Activated gamma-delta T cell (primary cell): ENCODE data around the gene TOM1L2.
"Not testable (repeated sequence)": the region's sequence is repeated elsewhere in the genome, so short reads cannot be mapped to it uniquely, and the experiment has no call there.

Experiments used
- DNase-seq: peaks from one replicate; lab custom pipeline; 2025; lab: John Stamatoyannopoulos, UW

Gene TOM1L2

GRCh38 chr17:17943281-17943984 lies 28.8 kb downstream of the TOM1L2 start:
- DNase-seq, result no peak

DNA sequence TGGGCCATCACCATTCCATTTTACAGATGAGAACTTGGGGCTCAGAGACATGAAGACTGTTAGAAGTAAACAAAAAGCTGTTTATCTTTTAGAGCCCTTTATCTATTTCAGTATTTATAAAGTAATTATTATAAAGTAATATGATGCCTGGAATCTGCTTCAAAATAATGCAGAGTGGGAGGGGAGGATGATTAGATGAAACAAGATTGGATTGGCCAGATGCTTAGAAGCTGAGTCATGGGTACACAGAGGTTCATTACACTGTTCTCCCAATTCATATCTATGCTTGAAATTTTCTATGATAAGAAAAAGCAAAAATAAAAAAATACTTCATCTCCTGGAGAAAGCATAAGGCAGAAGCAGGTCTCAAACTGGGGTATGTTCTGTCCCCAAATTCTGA lies 29.4 kb downstream of the TOM1L2 start:
- DNase-seq, result no peak

- no peak for DNase-seq
These were observed 31.2 kb downstream of the TOM1L2 start for GRCh38 chr17:17941015-17941414.

DNA sequence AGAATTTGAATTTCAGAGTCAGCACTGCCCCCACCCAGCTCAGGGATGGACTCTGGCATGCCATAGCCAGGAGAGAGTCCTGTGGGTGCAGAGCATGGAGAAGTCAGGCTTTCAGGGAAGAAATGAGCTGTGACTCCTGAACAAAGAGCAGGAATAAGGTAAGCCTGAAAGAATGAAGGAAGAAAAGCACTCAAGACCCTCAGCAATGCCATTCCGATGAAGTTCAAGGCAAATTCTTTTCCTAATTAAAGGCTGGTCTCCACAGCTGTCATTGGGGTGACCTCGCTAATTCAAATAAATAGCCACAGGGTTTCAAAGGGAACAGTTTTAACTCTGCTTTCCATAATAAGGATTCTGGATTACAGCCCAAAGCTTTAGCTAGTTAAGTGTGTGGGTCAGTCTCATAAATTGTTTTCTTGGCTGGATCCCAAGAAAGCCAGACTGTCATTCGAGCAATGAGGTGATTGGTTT lies 31.7 kb downstream of the TOM1L2 start:
- DNase-seq, result no peak

GRCh38 chr17:17939941-17940340 lies 32.3 kb downstream of the TOM1L2 start:
- DNase-seq, result not testable (repeated sequence)

DNA sequence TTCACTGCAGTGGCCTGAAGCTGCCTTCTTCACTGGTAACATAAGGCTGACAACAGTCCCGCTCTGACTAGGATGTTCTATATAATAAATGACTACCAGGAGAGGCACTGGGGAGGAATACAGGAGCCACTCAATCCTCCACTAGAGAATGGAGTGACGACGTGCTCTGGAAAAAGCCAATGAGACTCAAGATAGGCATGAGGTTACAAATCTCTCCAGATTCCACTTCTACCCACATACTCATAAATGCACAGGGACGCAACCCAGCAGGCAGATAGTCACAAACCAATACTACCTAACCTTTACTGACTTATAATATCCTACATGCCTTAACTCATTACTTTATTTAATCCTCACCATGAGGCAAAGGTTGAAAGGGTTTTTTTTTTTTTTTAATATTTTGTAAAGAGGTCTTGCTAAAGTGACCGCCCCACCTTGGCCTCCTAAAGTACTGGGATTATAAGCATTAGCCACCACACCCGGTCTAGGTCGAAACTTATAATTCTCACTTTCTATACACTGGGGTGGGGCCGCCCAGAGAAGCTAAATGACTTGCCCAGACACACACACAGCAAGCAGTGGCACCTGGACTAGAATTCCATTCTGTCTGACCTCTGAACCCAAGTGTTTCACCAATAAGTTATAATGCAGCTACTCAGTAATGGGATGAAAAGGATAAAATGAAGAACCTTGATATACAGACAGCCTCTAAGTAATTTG lies 33.7 kb downstream of the TOM1L2 start:
- no peak for DNase-seq

GRCh38 chr17:17937958-17938357 lies 34.2 kb downstream of the TOM1L2 start:
- no peak for DNase-seq

- no peak for DNase-seq
These were observed 34.9 kb downstream of the TOM1L2 start for GRCh38 chr17:17937201-17937853.

GRCh38 chr17:17935321-17936271 lies 36.6 kb downstream of the TOM1L2 start:
- DNase-seq, result no peak

DNA sequence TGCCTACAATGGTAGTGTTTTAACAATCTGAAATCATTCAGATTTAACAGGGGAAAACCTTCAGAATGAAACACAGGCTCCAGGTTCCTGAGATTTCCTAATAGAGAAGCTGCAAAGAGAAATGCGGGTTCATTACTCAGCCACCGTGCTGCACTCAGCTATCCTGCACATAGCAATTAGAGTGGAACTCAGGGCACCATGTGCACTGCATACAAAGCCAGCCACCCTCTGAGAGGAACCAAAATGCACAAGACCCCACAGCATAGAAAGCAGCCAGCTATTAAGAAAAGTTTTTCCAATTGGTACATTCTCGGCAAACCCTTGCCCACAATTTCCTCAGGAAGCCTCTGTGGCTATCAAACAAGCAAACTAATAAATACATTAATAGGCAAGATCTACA lies 37.4 kb downstream of the TOM1L2 start:
- no peak for DNase-seq

DNA sequence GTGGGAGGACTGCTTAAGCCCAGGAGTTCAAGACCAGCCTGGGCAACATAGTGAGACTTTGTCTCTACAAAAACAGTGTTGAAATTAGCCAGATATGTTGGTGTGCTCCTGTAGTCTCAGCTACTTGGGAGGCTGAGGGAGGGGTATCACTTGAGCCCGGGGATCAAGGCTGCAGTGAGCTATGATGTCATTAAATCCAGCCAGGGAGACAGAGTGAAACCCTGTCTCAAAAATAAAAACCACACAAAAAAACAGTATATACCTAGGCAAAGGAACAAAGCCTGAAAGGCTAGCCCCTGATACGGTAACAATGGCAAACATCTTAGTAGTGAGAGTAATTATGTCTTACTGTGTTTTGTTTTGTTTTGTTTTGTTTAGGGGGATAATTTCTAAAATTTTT lies 38.0 kb downstream of the TOM1L2 start:
- DNase-seq, result no peak

DNA sequence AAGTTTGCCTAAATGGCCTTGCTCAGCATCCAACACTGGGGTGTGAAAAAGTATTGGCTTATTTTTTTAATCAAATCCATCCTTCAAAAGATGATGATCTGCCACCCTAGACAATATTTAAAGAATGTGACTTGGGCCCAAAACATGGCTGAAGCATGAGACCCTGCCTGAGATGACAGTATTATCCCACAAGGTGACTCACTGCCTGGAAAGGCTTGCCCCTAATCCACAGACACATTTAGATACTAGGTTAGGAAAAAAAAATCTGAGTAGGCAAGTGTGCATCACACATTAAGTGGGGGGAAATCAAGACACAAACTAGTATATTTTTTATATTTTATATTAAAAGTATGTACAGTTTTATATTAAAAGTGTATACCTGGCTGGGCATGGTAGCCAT lies 38.4 kb downstream of the TOM1L2 start:
- no peak for DNase-seq

GRCh38 chr17:17931159-17931558 lies 41.0 kb downstream of the TOM1L2 start:
- DNase-seq, result no peak

GRCh38 chr17:17930674-17931073 lies 41.5 kb downstream of the TOM1L2 start:
- DNase-seq, result no peak

- DNase-seq, result no peak
These were observed 42.4 kb downstream of the TOM1L2 start for GRCh38 chr17:17929655-17930380.

GRCh38 chr17:17928398-17929287 lies 43.6 kb downstream of the TOM1L2 start:
- no peak for DNase-seq

- no peak for DNase-seq
These were observed 45.3 kb downstream of the TOM1L2 start for GRCh38 chr17:17926840-17927449.

DNA sequence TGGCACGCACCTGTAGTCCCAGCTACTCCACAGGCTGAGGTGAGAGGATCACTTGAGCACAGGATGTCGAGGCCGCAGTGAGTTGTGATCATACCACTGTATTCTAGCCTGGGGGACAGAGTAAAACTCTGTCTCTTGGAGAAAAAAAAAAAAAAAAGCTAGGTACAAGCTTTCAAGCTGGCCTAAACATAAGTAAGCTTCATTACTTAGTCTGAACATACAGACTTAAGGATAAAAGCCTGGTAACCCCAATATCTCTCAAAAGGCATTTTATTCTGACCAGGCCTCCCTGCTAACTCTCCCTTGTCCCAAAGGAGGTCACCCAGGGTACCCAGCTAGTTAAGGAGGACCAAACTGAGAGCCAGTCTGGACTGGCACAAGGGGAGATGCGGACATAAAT lies 46.2 kb downstream of the TOM1L2 start:
- no peak for DNase-seq

DNA sequence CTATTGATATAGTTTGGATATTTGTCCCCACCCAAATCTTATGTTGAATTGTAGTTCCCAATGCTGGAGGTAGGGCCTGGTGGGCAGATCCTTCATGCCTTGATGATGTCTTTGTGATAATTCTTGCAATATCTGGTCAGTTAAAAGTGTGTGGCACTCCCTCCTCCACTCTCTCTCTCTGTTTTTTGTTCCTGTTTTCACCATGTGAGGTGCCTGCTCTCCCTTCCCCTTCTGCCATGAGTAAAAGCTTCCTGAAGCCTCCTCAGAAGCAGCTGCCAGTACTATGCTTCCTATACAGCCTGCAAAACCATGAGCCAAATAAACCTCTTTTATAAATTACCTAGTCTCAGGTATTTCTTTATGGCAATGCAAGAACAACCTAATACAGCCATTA lies 47.3 kb downstream of the TOM1L2 start:
- no peak for DNase-seq
